HG02973 (cell line): ENCODE measurements around the gene ITPR2.
A peak's percentile ranks its signal among the peaks of the same experiment; 100 is the strongest.
"Not testable (repeated sequence)": the region's sequence is repeated elsewhere in the genome, so short reads cannot be mapped to it uniquely, and the experiment has no call there.

Experiments used
- ATAC-seq: cut with Tn5 transposase; IDR thresholded peaks from one replicate; pipeline ENCODE4 v1.9.1; 2021; ENCODE audit warnings: moderate library complexity; ENCODE audit not compliant: unreplicated experiment

The ITPR2 gene

GRCh38 chr12:26327975-26328644 is 504.9 kb downstream of the ITPR2 start:
- ATAC-seq: no peak

GRCh38 chr12:26323673-26324072 is 509.3 kb downstream of the ITPR2 start:
- ATAC-seq: no peak

GRCh38 chr12:26319511-26319910 is 513.5 kb downstream of the ITPR2 start:
- no peak for ATAC-seq

GRCh38 chr12:26318661-26319068 is 514.3 kb downstream of the ITPR2 start:
- ATAC-seq: peak; percentile 89

- peak; percentile 68 for ATAC-seq
These were observed 514.9 kb downstream of the ITPR2 start for GRCh38 chr12:26317942-26318575.

GRCh38 chr12:26314103-26314502 is 518.9 kb downstream of the ITPR2 start:
- not testable (repeated sequence) for ATAC-seq

- not testable (repeated sequence) for ATAC-seq
These were observed 522.5 kb downstream of the ITPR2 start for GRCh38 chr12:26310489-26310888.

GRCh38 chr12:26309634-26310033 is 523.4 kb downstream of the ITPR2 start:
- ATAC-seq: no peak

GRCh38 chr12:26304273-26304672 is 528.7 kb downstream of the ITPR2 start:
- no peak for ATAC-seq

- ATAC-seq: no peak
These were observed 529.6 kb downstream of the ITPR2 start for GRCh38 chr12:26303418-26303817.

- no peak for ATAC-seq
These were observed 530.2 kb downstream of the ITPR2 start for GRCh38 chr12:26302776-26303175.

GRCh38 chr12:26299751-26300150 is 533.2 kb downstream of the ITPR2 start:
- ATAC-seq: no peak

- peak; percentile 98 for ATAC-seq
These were observed 534.0 kb downstream of the ITPR2 start for GRCh38 chr12:26298785-26299621.

- ATAC-seq: no peak
These were observed 535.5 kb downstream of the ITPR2 start for GRCh38 chr12:26297396-26298070.

- ATAC-seq: no peak
These were observed 538.0 kb downstream of the ITPR2 start for GRCh38 chr12:26295001-26295400.

GRCh38 chr12:26293612-26294011 is 539.4 kb downstream of the ITPR2 start:
- ATAC-seq: no peak

- no peak for ATAC-seq
These were observed 540.4 kb downstream of the ITPR2 start for GRCh38 chr12:26292596-26292995.

- no peak for ATAC-seq
These were observed 542.4 kb downstream of the ITPR2 start for GRCh38 chr12:26290565-26290964.

GRCh38 chr12:26287671-26288381 is 545.2 kb downstream of the ITPR2 start:
- ATAC-seq: no peak
